ENCODE data around the gene KANSL2. TPM values are rescaled to one million over a fixed set of nuclear protein-coding genes. Genes with fewer than 3 reads are reported as not detected.

Gene KANSL2
- total and polyA plus RNA-seq, 2 of the 13 experiments (the other 11 are each of a cell fraction or from before 2014, with no cell fraction given): 24.1 to 41.3 TPM

- TF ChIP-seq, protein P1, sequence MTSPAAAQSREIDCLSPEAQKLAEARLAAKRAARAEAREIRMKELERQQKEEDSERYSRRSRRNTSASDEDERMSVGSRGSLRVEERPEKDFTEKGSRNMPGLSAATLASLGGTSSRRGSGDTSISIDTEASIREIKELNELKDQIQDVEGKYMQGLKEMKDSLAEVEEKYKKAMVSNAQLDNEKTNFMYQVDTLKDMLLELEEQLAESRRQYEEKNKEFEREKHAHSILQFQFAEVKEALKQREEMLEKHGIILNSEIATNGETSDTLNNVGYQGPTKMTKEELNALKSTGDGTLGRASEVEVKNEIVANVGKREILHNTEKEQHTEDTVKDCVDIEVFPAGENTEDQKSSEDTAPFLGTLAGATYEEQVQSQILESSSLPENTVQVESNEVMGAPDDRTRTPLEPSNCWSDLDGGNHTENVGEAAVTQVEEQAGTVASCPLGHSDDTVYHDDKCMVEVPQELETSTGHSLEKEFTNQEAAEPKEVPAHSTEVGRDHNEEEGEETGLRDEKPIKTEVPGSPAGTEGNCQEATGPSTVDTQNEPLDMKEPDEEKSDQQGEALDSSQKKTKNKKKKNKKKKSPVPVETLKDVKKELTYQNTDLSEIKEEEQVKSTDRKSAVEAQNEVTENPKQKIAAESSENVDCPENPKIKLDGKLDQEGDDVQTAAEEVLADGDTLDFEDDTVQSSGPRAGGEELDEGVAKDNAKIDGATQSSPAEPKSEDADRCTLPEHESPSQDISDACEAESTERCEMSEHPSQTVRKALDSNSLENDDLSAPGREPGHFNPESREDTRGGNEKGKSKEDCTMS (CRISPR knock-in tag; conservative IDR thresholded peaks at IDR 0.05): no peak
- TF ChIP-seq FOXP1 (IDR thresholded peaks at IDR 0.05) (no peak), FOXP1 (CRISPR knock-in tag; IDR thresholded peaks at IDR 0.05) (no peak), MAF1 (CRISPR knock-in tag; IDR thresholded peaks at IDR 0.05; ENCODE audit: borderline replicate concordance) (no peak), SNAI1 (CRISPR knock-in tag; IDR thresholded peaks at IDR 0.05; ENCODE audit: borderline replicate concordance) (no peak), ZNF207 (IDR thresholded peaks at IDR 0.05; ENCODE audit: borderline replicate concordance) (no peak), ZNF850 (CRISPR knock-in tag; conservative IDR thresholded peaks at IDR 0.05) (no peak), HMG20B (CRISPR knock-in tag; conservative IDR thresholded peaks at IDR 0.05) (peak; percentile 60; the same call in 1 of the 2 replicates), FIP1L1 (IDR thresholded peaks at IDR 0.05; ENCODE audit: borderline replicate concordance, insufficient read depth, low read depth, low read length) (no peak), SSRP1 (CRISPR knock-in tag; IDR thresholded peaks at IDR 0.05) (no peak), ZNF724P (CRISPR knock-in tag; IDR thresholded peaks at IDR 0.05; ENCODE audit: borderline replicate concordance) (no peak), HIC2 (CRISPR knock-in tag; IDR thresholded peaks at IDR 0.05; ENCODE audit: low read depth) (no peak), JUND (CRISPR knock-in tag; IDR thresholded peaks at IDR 0.05) (no peak), ATF1 (CRISPR knock-in tag; IDR thresholded peaks at IDR 0.05) (peak; percentile 31; the same call in 1 of the 2 replicates), ZNF333 (CRISPR knock-in tag; IDR thresholded peaks at IDR 0.05; ENCODE audit: borderline replicate concordance) (no peak; the same call in 1 of the 2 replicates), ISX (CRISPR knock-in tag; conservative IDR thresholded peaks at IDR 0.05) (no peak; the same call in 1 of the 2 replicates)
- TF ChIP-seq, protein P2, sequence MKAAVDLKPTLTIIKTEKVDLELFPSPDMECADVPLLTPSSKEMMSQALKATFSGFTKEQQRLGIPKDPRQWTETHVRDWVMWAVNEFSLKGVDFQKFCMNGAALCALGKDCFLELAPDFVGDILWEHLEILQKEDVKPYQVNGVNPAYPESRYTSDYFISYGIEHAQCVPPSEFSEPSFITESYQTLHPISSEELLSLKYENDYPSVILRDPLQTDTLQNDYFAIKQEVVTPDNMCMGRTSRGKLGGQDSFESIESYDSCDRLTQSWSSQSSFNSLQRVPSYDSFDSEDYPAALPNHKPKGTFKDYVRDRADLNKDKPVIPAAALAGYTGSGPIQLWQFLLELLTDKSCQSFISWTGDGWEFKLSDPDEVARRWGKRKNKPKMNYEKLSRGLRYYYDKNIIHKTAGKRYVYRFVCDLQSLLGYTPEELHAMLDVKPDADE (CRISPR knock-in tag; IDR thresholded peaks at IDR 0.05): 0 out of 2 replicates have a peak, but pooled peaks have one; percentile 49
- TF ChIP-seq, protein P3, sequence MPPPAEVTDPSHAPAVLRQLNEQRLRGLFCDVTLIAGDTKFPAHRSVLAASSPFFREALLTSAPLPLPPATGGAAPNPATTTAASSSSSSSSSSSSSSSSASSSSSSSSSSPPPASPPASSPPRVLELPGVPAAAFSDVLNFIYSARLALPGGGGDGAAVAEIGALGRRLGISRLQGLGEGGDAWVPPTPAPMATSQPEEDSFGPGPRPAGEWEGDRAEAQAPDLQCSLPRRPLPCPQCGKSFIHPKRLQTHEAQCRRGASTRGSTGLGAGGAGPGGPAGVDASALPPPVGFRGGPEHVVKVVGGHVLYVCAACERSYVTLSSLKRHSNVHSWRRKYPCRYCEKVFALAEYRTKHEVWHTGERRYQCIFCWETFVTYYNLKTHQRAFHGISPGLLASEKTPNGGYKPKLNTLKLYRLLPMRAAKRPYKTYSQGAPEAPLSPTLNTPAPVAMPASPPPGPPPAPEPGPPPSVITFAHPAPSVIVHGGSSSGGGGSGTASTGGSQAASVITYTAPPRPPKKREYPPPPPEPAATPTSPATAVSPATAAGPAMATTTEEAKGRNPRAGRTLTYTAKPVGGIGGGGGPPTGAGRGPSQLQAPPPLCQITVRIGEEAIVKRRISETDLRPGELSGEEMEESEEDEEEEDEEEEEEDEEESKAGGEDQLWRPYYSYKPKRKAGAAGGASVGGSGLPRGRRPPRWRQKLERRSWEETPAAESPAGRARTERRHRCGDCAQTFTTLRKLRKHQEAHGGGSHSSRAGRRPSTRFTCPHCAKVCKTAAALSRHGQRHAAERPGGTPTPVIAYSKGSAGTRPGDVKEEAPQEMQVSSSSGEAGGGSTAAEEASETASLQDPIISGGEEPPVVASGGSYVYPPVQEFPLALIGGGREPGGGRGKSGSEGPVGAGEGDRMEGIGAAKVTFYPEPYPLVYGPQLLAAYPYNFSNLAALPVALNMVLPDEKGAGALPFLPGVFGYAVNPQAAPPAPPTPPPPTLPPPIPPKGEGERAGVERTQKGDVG (CRISPR knock-in tag; IDR thresholded peaks at IDR 0.05; ENCODE audit: borderline replicate concordance): no peak
- TF ChIP-seq, protein P4, sequence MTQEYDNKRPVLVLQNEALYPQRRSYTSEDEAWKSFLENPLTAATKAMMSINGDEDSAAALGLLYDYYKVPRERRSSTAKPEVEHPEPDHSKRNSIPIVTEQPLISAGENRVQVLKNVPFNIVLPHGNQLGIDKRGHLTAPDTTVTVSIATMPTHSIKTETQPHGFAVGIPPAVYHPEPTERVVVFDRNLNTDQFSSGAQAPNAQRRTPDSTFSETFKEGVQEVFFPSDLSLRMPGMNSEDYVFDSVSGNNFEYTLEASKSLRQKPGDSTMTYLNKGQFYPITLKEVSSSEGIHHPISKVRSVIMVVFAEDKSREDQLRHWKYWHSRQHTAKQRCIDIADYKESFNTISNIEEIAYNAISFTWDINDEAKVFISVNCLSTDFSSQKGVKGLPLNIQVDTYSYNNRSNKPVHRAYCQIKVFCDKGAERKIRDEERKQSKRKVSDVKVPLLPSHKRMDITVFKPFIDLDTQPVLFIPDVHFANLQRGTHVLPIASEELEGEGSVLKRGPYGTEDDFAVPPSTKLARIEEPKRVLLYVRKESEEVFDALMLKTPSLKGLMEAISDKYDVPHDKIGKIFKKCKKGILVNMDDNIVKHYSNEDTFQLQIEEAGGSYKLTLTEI (CRISPR knock-in tag; conservative IDR thresholded peaks at IDR 0.05): no peak; the same call in 1 of the 2 replicates
These were observed at the start of gene KANSL2 (continued) for GRCh38 chr12:48681710-48682532.
